GM12891 (cell line): ENCODE measurements around the gene C11orf24.

Experiments used
- PAX5 ChIP-seq: IDR thresholded peaks from 2 replicates; pipeline ENCODE4 v1.6.1; 2011; ENCODE audit warnings: low read length, moderate library complexity, mild to moderate bottlenecking; ENCODE audit not compliant: insufficient read depth, severe bottlenecking
- POLR2A ChIP-seq: IDR thresholded peaks from 2 replicates; pipeline ENCODE4 v1.6.1; 2011; ENCODE audit warnings: low read depth, low read length, control low read depth
- POU2F2 ChIP-seq: IDR thresholded peaks from 2 replicates; pipeline ENCODE4 v1.6.1; 2011; ENCODE audit warnings: low read depth, mild to moderate bottlenecking, control low read depth, low read length, moderate library complexity

DNA sequence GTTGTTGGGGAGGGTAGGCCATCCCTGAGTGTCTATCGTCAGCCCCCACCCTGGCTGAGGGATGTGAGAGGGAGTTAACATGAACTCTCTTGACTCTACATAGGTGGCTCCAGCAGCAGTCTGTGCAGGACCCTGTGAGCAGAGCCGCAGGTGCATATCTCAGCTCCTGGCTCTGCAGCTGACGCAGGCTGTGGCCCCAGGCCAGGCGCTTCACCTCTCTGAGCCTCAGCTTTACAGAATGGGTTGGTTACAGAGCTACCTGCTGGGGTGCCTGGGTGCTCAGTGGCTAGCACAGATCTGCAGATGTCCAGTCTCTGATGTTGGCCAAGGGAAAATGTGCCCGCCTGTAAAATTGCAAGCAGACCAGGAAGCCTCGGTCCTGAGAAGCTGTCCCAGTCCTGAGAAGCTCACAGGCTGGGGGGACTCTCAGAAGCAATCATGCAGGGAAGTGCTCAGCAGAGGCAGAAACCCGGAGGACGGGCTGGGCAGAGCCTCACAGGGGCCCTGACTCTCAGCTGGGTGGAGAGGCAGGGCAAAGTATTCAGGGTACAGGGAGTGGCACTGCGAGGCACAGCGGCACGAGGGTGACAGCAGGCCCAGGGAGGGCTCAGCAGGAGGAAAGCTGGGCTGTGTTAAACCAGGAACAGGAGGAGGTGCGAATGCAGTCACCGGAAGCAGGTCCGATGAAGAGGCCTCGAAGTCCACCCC, 24.7 kb upstream of the C11orf24 start:
- TF ChIP-seq POU2F2 (no peak), PAX5 (no peak), POLR2A (no peak)
